Common myeloid progenitor, CD34-positive (primary cell): ENCODE results near the gene FOXJ1.

Source experiments
- CTCF ChIA-PET: fragments of 350-600 bp; sonication (Branson Sonifier 250); formaldehyde crosslinking; loops from one replicate; lab custom pipeline; 2021; ENCODE audit warnings: antibody characterized with exemption; lab: Charles Lee
- POLR2A ChIA-PET: fragments of 350-600 bp; sonication (Branson Sonifier 250); formaldehyde crosslinking; loops from one replicate; lab custom pipeline; 2021; ENCODE audit warnings: antibody characterized with exemption; lab: Charles Lee
- DNase-seq, 3 donors: peaks; one replicate each; pipeline versions ENCODE4 v3.0.0 to v3.0.0-alpha.2; 2013
- H3K27ac ChIP-seq, 2 experiments: 1 replicate in 1 of 2; 2 replicates in 1 of 2; pipeline ENCODE4 v1.7.0; 2013; ENCODE audit warnings: inconsistent platforms in 2 of 2, low read length in 2 of 2, mild to moderate bottlenecking in 2 of 2, low read depth in 1 of 2, moderate library complexity in 1 of 2; ENCODE audit not compliant: severe bottlenecking in 2 of 2, insufficient read depth in 1 of 2, poor library complexity in 1 of 2
- H3K27me3 ChIP-seq, 5 experiments: replicated peaks in 2 of 5; 1 replicate in 3 of 5; 2 replicates in 2 of 5; pipeline versions ENCODE4 v1.6.1 to v1.7.0; 2013; ENCODE audit warnings: low read length in 4 of 5, mild to moderate bottlenecking in 2 of 5, moderate library complexity in 2 of 5, inconsistent platforms in 1 of 5; ENCODE audit not compliant: insufficient read depth in 5 of 5, control insufficient read depth in 4 of 5
- H3K36me3 ChIP-seq, 4 experiments: 1 replicate in 2 of 4; 2 replicates in 2 of 4; pipeline versions ENCODE4 v1.6.1 to v1.7.0; 2013; ENCODE audit warnings: low read length in 3 of 4, control low read depth in 1 of 4, mild to moderate bottlenecking in 1 of 4; ENCODE audit not compliant: control insufficient read depth in 4 of 4, insufficient read depth in 4 of 4
- H3K4me1 ChIP-seq, 4 experiments: 1 replicate in 3 of 4; 2 replicates in 1 of 4; pipeline versions ENCODE4 v1.6.1 to v1.7.1; 2013; ENCODE audit warnings: low read length in 3 of 4, mild to moderate bottlenecking in 3 of 4, control low read depth in 1 of 4, inconsistent platforms in 1 of 4, moderate library complexity in 1 of 4; ENCODE audit not compliant: control insufficient read depth in 4 of 4, insufficient read depth in 4 of 4; ENCODE audit errors: control extremely low read depth in 1 of 4
- H3K4me3 ChIP-seq, 7 experiments: 1 replicate in 4 of 7; 2 replicates in 3 of 7; pipeline versions ENCODE4 v1.5.1 to v1.7.0; 2013; ENCODE audit warnings: mild to moderate bottlenecking in 7 of 7, low read length in 6 of 7, moderate library complexity in 6 of 7, inconsistent platforms in 2 of 7, low read depth in 2 of 7, control low read depth in 1 of 7; ENCODE audit not compliant: insufficient read depth in 4 of 7, control insufficient read depth in 1 of 7; ENCODE audit errors: extremely low read depth in 1 of 7
- H3K9me3 ChIP-seq, 5 experiments: 1 replicate in 4 of 5; 2 replicates in 1 of 5; pipeline versions ENCODE4 v1.6.1 to v1.7.1; 2013; ENCODE audit warnings: low read length in 4 of 5, mild to moderate bottlenecking in 2 of 5, inconsistent platforms in 1 of 5, low read depth in 1 of 5, moderate library complexity in 1 of 5; ENCODE audit not compliant: control insufficient read depth in 4 of 5, insufficient read depth in 2 of 5; ENCODE audit errors: control extremely low read depth in 1 of 5
- WGBS: methylation state at CpG from one replicate; pipeline ENCODE4 v1.1.5; 2013; ENCODE audit not compliant: insufficient coverage; 5-methylcytosine and 5-hydroxymethylcytosine counted together

Gene FOXJ1

GRCh38 chr17:76149214-76149613 is 8.2 kb upstream of the FOXJ1 start:
- no peaks in the 10 kb centered on the region for H3K36me3 ChIP-seq
- ChIA-PET CTCF (no interaction called here), POLR2A (no interaction called here)
- H3K27me3 ChIP-seq = no peaks in the 10 kb centered on the region
- DNase-seq = no peak
- no peak overlapping the region for H3K4me3 ChIP-seq
- 95% methylated on average over 9 of the region's 10 CpGs for WGBS
- peaks cover 0 to 30% (median 19%) of the 10 kb centered on the region in 4 experiments for H3K4me1 ChIP-seq
- H3K9me3 ChIP-seq = no peaks in the 10 kb centered on the region
- H3K27ac ChIP-seq = no peak overlapping the region

- WGBS = 100% methylated on average over 1 of the region's 1 CpG
- Histone ChIP-seq H3K27ac (no peak overlapping the region), H3K4me1 (peaks cover 2 to 42% (median 30%) of the 10 kb centered on the region in 4 experiments), H3K4me3 (no peak overlapping the region), H3K27me3 (no peaks in the 10 kb centered on the region), H3K36me3 (no peaks in the 10 kb centered on the region), H3K9me3 (no peaks in the 10 kb centered on the region)
- ChIA-PET POLR2A (no interaction called here), CTCF (interaction anchor here (1.1 kb wide), 1 partner anchor 13 kb away, joined by 3 read pairs; no protein-coding TSS in a partner anchor)
- DNase-seq = no peak
These were observed 6.9 kb upstream of the FOXJ1 start for GRCh38 chr17:76148015-76148326.

GRCh38 chr17:76147211-76148014 is 6.4 kb upstream of the FOXJ1 start:
- Histone ChIP-seq H3K27me3 (no peaks in the 10 kb centered on the region), H3K36me3 (no peaks in the 10 kb centered on the region), H3K9me3 (no peaks in the 10 kb centered on the region), H3K27ac (no peak overlapping the region), H3K4me1 (peaks cover 2 to 42% (median 33%) of the 10 kb centered on the region in 4 experiments), H3K4me3 (no peak overlapping the region)
- CTCF ChIA-PET = interaction anchor here (1.1 to 2.5 kb wide), 4 partner anchors 13 to 34 kb away, joined by 3 to 11 read pairs (median 4); no protein-coding TSS in a partner anchor
- no peak for DNase-seq
- WGBS = 83% methylated on average over 9 of the region's 13 CpGs
- POLR2A ChIA-PET = no interaction called here

GRCh38 chr17:76146053-76146851 is 5.2 kb upstream of the FOXJ1 start:
- Histone ChIP-seq H3K27me3 (peaks cover 0 to 5% (median 2%) of the 10 kb centered on the region in 5 experiments), H3K4me1 (peaks cover 5 to 53% (median 43%) of the 10 kb centered on the region in 4 experiments), H3K9me3 (no peaks in the 10 kb centered on the region), H3K4me3 (peak overlapping the region in 3 of 7 experiments; percentile 20 to 39 (median 28)), H3K27ac (no peak overlapping the region), H3K36me3 (no peaks in the 10 kb centered on the region)
- ChIA-PET POLR2A (no interaction called here), CTCF (interaction anchor here (0.6 to 2.5 kb wide), 4 partner anchors 14 to 35 kb away, joined by 3 to 11 read pairs (median 4); no protein-coding TSS in a partner anchor)
- no peak for DNase-seq
- WGBS = 93% methylated on average over 22 of the region's 22 CpGs

GRCh38 chr17:76145231-76146052 is 4.4 kb upstream of the FOXJ1 start:
- WGBS = 29% methylated on average over 22 of the region's 25 CpGs
- ChIA-PET CTCF (interaction anchor here (0.6 to 5.8 kb wide), 7 partner anchors 9 to 134 kb away, joined by 3 to 27 read pairs (median 3); no protein-coding TSS in a partner anchor), POLR2A (interaction anchor here (0.6 kb wide), 1 partner anchor 70 kb away, joined by 3 read pairs; no protein-coding TSS in a partner anchor)
- Histone ChIP-seq H3K9me3 (no peaks in the 10 kb centered on the region), H3K27ac (no peak overlapping the region), H3K36me3 (no peaks in the 10 kb centered on the region), H3K4me1 (peaks cover 5 to 61% (median 51%) of the 10 kb centered on the region in 4 experiments), H3K27me3 (peaks cover 0 to 11% (median 7%) of the 10 kb centered on the region in 5 experiments), H3K4me3 (peak overlapping the region in 4 of 7 experiments; percentile 4 to 39 (median 24))
- peak in 2 of 3 donors; percentile 35 to 51 for DNase-seq

- Histone ChIP-seq H3K36me3 (no peaks in the 10 kb centered on the region), H3K27me3 (peaks cover 0 to 33% (median 18%) of the 10 kb centered on the region in 5 experiments), H3K9me3 (no peaks in the 10 kb centered on the region), H3K4me1 (peaks cover 5 to 68% (median 55%) of the 10 kb centered on the region in 4 experiments), H3K27ac (no peak overlapping the region), H3K4me3 (no peak overlapping the region)
- ChIA-PET POLR2A (no interaction called here), CTCF (interaction anchor here (1.1 to 5.8 kb wide), 6 partner anchors 10 to 136 kb away, joined by 3 to 27 read pairs (median 6); no protein-coding TSS in a partner anchor)
- 92% methylated on average over 5 of the region's 6 CpGs for WGBS
- no peak for DNase-seq
These were observed 1.6 kb upstream of the FOXJ1 start for GRCh38 chr17:76142585-76143041.
